ENCODE data around the gene SETD2.

SETD2 gene

DNA sequence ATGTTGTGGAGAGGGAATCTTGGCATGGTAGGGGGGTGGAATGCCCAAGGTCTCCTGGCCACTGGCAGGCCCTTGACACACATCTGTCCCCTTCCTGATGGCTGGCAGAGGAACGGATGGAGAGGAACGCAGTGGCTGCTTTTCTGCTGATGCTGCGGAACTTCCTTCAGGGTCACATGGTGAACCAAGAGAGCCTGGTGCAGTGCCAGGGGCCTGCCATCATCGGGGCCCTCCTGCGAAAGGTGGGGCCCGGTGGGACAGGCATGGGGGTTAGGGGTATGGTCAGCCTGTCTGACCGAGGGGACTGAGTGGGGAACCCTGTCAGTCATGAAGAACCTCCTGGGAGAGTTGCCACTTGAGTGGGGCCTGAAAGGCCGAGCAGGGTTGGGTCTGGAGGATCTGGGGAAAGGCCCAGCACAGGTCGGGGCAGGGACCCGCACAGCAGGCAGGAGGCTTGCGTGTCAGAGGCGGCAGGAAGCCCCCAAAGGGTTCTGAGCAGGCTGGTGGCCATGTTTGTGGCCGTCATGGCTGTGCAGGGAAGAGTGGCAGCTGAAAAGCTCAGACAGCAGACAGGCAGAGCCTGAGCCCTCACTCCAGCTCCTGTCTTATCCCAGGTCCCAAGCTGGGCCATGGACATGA, 166.3 kb downstream of the SETD2 start:
- DNase-seq (ENCODE audit: low read depth), result no peak
- TF ChIP-seq, protein P1, sequence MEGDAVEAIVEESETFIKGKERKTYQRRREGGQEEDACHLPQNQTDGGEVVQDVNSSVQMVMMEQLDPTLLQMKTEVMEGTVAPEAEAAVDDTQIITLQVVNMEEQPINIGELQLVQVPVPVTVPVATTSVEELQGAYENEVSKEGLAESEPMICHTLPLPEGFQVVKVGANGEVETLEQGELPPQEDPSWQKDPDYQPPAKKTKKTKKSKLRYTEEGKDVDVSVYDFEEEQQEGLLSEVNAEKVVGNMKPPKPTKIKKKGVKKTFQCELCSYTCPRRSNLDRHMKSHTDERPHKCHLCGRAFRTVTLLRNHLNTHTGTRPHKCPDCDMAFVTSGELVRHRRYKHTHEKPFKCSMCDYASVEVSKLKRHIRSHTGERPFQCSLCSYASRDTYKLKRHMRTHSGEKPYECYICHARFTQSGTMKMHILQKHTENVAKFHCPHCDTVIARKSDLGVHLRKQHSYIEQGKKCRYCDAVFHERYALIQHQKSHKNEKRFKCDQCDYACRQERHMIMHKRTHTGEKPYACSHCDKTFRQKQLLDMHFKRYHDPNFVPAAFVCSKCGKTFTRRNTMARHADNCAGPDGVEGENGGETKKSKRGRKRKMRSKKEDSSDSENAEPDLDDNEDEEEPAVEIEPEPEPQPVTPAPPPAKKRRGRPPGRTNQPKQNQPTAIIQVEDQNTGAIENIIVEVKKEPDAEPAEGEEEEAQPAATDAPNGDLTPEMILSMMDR (IDR thresholded peaks at IDR 0.05; ENCODE audit: low read depth, low read length), result no peak
- TF ChIP-seq MYC (IDR thresholded peaks at IDR 0.05; ENCODE audit: low read depth, low read length), result no peak
- H3K4me3 ChIP-seq (ENCODE audit: low read depth, low read length), result no peak overlapping the region

DNA sequence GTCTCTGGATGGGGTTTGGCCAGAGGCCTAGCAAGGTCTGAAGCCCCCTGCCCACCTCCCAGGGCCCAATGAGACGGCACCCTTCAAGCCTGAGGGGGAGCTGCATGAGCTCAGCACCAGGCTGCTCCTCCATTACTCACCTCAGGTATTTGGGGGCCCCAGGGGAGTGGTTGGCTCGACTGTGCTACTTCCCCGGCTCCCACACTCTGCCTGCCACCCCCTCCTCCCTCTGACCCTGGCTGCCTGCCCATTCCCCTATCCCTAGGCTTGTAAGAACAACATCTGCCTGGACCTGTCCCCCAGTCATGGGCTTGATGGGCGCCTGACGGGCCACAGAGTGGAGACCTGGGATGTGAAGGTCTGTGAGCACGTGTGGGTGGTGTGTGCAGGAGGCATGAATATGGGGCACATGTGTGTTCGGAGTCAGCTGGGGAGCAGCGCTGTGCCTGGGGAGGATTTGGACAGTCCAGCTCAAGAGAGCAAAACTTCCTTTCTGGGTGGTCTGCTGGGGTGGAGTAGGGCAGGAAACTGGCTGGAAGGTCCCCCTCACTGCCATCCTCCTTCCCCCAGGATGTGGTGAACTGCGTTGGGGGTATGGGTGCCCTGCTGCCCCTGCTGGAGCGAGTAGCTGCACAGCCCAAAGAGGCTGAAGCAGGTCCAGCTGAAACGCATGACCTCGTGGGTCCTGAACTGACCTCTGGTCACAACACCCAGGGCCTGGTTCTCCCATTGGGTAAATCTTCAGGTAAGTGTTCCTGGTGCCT, 167.0 kb downstream of the SETD2 start:
- H3K4me3 ChIP-seq (ENCODE audit: low read depth, low read length), result no peak overlapping the region
- DNase-seq (ENCODE audit: low read depth), result no peak
- TF ChIP-seq MYC (IDR thresholded peaks at IDR 0.05; ENCODE audit: low read depth, low read length) (no peak), POLR2A (IDR thresholded peaks at IDR 0.05; ENCODE audit: extremely low read depth, insufficient read length) (no peak)
- TF ChIP-seq, protein P1 (IDR thresholded peaks at IDR 0.05; ENCODE audit: low read depth, low read length), result no peak
- TF ChIP-seq, protein P2, sequence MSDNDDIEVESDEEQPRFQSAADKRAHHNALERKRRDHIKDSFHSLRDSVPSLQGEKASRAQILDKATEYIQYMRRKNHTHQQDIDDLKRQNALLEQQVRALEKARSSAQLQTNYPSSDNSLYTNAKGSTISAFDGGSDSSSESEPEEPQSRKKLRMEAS (IDR thresholded peaks at IDR 0.05; ENCODE audit: low read depth, low read length), result no peak

DNA sequence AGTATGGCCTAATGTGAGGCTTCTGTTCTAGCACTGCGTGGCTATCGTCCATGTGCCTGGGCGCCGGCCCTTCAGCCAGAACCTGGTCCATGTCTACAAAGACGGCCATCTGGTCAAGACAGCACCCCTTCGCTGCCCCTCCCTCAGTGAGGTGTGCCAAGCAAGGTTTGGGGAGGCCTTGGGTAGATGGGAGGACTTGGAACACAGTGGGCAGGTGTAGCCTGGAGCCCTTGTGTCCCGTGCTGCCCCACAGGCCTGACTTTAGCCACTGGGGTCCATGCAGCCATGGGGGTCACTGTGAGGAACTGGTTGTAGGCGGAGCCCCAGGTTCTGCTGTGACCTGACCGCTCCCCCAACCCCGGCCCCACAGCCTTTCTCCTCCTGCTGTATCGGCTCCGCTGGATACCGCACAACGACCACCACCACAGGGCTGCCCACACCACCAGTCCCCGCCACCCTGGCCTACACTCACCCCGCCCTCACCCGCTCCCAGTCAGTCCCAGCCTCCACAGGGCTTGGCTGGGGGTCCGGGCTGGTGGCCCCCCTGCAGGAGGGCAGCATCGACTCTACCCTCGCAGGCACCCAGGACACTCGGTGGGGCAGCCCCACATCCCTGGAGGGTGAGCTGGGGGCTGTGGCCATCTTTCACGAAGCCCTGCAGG, 167.9 kb downstream of the SETD2 start:
- DNase-seq (ENCODE audit: low read depth), result no peak
- no peak overlapping the region for H3K4me3 ChIP-seq (ENCODE audit: low read depth, low read length)
- TF ChIP-seq POLR2A (IDR thresholded peaks at IDR 0.05; ENCODE audit: extremely low read depth, insufficient read length) (no peak), MYC (IDR thresholded peaks at IDR 0.05; ENCODE audit: low read depth, low read length) (no peak)
- TF ChIP-seq, protein P1 (IDR thresholded peaks at IDR 0.05; ENCODE audit: low read depth, low read length), result no peak
- TF ChIP-seq, protein P2 (IDR thresholded peaks at IDR 0.05; ENCODE audit: low read depth, low read length), result no peak

DNA sequence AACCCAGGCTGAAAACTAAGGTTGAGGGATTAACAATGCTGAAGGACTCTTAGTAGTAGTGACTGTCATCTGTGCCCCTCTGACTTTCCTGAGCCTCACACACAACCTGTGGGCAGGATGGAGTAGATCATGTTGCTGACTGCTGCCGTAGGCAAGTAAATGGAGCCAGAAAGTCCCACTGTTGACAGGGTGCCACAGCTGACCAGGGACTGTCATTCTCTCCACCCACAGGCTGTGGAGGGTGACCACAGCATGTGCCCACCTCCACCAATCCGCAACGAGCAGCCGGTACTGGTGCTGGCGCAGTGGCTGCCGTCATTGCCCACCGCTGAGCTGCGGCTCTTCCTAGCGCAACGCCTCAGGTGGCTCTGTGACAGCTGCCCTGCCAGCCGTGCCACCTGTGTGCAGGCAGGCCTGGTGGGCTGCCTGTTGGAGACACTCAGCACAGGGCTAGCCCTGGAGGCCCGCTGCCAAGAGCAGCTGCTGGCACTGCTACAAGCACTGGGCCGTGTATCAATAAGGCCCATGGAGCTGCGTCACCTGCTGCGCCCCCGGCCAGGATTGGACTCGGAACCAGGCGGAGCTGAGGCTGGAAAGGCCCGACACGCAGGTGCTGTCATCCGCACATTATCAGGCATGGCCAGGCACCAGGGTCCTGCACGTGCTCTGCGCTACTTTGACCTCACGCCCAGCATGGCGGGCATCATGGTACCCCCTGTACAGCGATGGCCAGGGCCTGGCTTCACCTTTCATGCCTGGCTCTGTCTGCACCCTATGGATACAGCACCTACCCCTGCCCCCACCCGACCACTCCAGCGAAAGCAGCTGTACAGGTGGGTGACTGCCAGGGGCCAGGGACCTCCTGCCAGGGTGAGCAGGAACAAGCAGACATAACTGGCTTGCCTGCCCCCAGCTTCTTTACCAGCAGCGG, 168.8 kb downstream of the SETD2 start:
- no peak for DNase-seq (ENCODE audit: low read depth)
- no peak for TF ChIP-seq POLR2A (IDR thresholded peaks at IDR 0.05; ENCODE audit: extremely low read depth, insufficient read length)
- TF ChIP-seq, protein P2 (IDR thresholded peaks at IDR 0.05; ENCODE audit: low read depth, low read length), result no peak

DNA sequence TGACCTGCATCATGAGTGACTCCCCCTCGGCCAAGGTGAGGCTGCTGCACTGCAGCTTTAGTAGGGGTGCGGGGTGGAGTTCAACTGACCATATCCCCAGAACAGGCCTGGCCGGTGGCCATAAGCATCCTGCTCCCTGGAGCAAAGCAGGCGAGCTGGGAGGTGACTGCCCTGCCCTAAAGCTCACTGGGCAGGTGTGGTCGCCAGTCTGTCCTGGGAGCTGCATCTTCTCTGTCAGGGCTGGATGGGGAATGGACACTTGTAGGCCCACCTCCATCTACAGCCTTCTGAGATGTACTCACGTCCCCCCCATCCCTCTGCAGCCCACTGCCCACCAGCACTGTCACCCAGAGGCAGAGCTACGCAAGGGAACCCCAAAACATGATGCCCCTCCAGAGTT, 169.9 kb downstream of the SETD2 start:
- TF ChIP-seq MYC (IDR thresholded peaks at IDR 0.05; ENCODE audit: low read depth, low read length), result no peak
- TF ChIP-seq, protein P2 (IDR thresholded peaks at IDR 0.05; ENCODE audit: low read depth, low read length), result no peak
- no peak overlapping the region for H3K4me3 ChIP-seq (ENCODE audit: low read depth, low read length)
- DNase-seq (ENCODE audit: low read depth), result no peak

More for the DNA sequence above, 168.8 kb downstream of the SETD2 start:
- no peak overlapping the region for H3K4me3 ChIP-seq (ENCODE audit: low read depth, low read length)

DNA sequence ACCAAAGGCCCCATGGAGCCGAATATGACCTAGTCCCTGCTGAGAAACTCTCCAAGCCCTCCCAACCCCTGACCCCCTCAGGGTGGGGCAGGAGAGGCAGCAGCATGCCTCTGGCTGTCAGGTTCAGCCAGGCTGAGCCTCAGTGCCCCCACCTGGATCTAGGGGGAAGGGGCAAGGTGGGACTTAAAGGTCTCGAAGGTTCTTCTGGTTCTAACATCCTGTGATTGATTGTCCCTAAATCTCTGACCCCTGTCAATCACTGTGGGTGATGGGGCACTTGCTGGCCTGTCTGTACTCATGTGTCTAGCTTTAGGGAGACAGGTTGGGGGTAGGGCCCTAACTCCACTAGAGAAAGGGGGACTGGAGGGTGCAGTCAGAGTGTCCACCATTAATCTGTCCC, 170.6 kb downstream of the SETD2 start:
- no peak for TF ChIP-seq MYC (IDR thresholded peaks at IDR 0.05; ENCODE audit: low read depth, low read length)
- TF ChIP-seq, protein P1 (IDR thresholded peaks at IDR 0.05; ENCODE audit: low read depth, low read length), result no peak
- TF ChIP-seq POLR2A (IDR thresholded peaks at IDR 0.05; ENCODE audit: extremely low read depth, insufficient read length), result no peak
- TF ChIP-seq, protein P2 (IDR thresholded peaks at IDR 0.05; ENCODE audit: low read depth, low read length), result no peak
- H3K4me3 ChIP-seq (ENCODE audit: low read depth, low read length), result no peak overlapping the region
- no peak for DNase-seq (ENCODE audit: low read depth)

All from NB4 (cell line).